HK-2 (cell line): ENCODE measurements around the gene GNB1L.

Experiments used
- DNase-seq: peaks from one replicate; pipeline ENCODE4 v3.0.0-alpha.2; 2018; ENCODE audit not compliant: unreplicated experiment

Gene GNB1L

DNA sequence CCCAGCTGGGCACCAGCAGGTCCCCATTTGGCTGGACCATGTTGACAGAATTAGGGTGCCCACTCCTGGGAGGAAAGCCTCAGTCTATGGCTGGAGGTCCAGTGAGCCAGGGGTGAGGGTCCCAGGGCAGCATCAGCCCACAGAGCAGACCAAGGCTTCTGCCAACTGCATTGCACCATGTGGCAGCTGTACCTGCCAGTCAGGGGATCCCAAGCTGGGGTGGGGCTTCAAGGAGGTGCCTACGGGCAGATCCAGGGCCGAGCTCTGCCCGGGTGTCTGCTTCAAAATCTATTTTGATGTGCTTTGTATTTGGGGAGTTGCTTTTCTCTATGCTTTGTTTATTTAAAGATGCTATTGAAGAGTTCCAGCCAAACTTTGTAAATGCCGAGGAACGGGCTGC lies 120.9 kb downstream of the GNB1L start:
- no peak for DNase-seq
